NT2/D1 (cell line): ENCODE results near the gene SLC12A8.

Experiments
- DNase-seq: peaks from one replicate; pipeline ENCODE4 v3.0.0-alpha.2; 2011; ENCODE audit warnings: low read depth, low spot score
- H3K27me3 ChIP-seq: 2 replicates; pipeline ENCODE4 v1.6.0; 2011; ENCODE audit warnings: mild to moderate bottlenecking; ENCODE audit not compliant: insufficient read length, insufficient read depth
- H3K36me3 ChIP-seq: 2 replicates; pipeline ENCODE4 v1.6.1; 2011; ENCODE audit warnings: mild to moderate bottlenecking, low read length, mixed read lengths; ENCODE audit not compliant: insufficient read depth, insufficient read length
- H3K4me1 ChIP-seq: 2 replicates; pipeline ENCODE4 v1.5.1; 2011; ENCODE audit not compliant: insufficient read depth, insufficient read length
- H3K4me3 ChIP-seq: 2 replicates; pipeline ENCODE4 v1.5.1; 2011; ENCODE audit warnings: low read depth; ENCODE audit not compliant: insufficient read length
- H3K9ac ChIP-seq: 2 replicates; pipeline ENCODE4 v1.6.0; 2011; ENCODE audit warnings: low read depth; ENCODE audit not compliant: insufficient read length
- H3K9me3 ChIP-seq: 2 replicates; pipeline ENCODE4 v1.5.1; 2011; ENCODE audit warnings: mild to moderate bottlenecking, low read length; ENCODE audit not compliant: insufficient read depth
- SUZ12 ChIP-seq: IDR thresholded peaks from 2 replicates; pipeline ENCODE4 v1.6.1; 2011; ENCODE audit not compliant: insufficient read length, insufficient read depth; ENCODE audit errors: extremely low read depth
- YY1 ChIP-seq: IDR thresholded peaks from 2 replicates; pipeline ENCODE4 v1.6.1; 2011; ENCODE audit not compliant: insufficient read length, insufficient read depth
- ZNF274 ChIP-seq: IDR thresholded peaks from 2 replicates; pipeline ENCODE4 v1.6.1; 2011; ENCODE audit warnings: mild to moderate bottlenecking, low read depth, low read length

Gene SLC12A8

DNA sequence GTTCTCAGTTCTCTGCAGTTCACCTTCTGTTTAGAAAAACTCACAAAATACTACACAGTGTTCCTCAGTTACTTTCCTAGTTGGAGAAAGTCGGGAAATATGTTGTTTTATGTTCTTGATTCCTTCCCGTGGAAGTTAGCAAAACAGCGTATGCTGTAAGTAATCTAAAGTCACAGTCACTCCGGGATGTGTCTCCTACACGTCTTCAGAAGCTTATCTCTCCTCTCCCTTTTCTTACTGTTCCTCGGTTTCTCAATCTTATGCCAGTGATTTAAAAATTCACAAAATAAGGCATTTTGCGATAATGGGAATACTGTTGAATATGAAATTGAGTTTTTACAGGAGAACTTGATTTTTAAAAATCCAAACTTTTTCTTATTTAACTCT lies 158.5 kb downstream of the SLC12A8 start:
- Histone ChIP-seq H3K9me3 (no peaks in the 10 kb centered on the region), H3K4me3 (no peak overlapping the region), H3K27me3 (peaks cover 19% of the 10 kb centered on the region), H3K36me3 (peaks cover 29% of the 10 kb centered on the region), H3K9ac (no peak overlapping the region), H3K4me1 (peaks cover 11% of the 10 kb centered on the region)
- TF ChIP-seq YY1 (no peak), SUZ12 (no peak)
- DNase-seq: no peak

DNA sequence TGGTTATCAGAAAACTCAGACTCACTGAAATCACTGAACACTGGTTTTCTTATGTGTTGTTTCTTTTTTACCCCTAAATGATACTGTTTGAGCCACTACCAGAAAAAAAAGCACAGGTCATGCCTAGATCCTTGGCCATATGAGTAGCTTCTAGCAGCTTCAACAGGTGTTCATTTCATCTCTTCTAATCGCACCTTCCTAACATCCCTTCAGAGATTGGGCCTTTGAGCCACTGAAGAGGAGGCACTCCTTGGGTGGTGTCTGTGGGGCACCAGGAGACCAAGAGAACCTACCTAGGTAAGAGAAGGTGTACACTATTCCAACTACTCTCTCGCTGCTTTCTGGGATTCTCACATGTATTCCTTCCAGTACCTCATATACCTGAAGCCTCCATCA lies 159.2 kb downstream of the SLC12A8 start:
- H3K9ac ChIP-seq: no peak overlapping the region
- no peak for DNase-seq
- H3K4me3 ChIP-seq: no peak overlapping the region
- H3K36me3 ChIP-seq: peaks cover 37% of the 10 kb centered on the region
- H3K4me1 ChIP-seq: peaks cover 11% of the 10 kb centered on the region
- TF ChIP-seq SUZ12 (no peak), YY1 (no peak), ZNF274 (no peak)
- no peaks in the 10 kb centered on the region for H3K9me3 ChIP-seq
- peaks cover 19% of the 10 kb centered on the region for H3K27me3 ChIP-seq

DNA sequence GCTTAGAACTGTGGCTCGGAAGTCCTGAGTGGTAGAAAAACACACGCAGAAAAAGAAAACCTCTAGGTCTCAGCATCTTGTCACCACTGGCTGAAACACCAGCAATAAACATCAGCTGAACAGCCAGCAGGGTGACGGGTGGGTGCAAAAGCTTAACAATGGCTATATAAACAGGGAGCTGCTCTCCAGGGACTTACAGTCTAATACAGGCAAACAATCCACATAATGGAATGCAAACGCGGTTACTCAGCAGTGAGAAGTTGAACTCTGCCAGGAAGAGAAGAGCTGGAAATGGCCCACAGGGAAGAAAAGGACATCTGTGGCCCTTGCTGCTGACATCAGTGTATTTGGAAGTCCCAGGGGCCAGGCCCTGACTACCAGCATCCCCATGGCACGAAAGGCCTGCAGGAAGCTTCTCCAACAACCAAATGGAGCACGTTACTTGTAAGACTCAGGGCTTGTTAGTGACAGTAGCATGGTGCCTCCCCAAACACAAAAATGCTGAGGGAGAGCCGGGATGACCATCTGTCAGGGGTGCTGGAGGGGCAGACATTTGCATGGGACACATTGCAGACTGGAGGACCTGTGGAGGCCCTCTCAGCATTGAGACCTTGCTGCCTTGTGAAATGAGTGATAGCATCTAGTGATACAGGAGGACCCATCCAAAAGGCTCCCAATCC lies 159.8 kb downstream of the SLC12A8 start:
- Histone ChIP-seq H3K27me3 (peaks cover 19% of the 10 kb centered on the region), H3K9me3 (no peaks in the 10 kb centered on the region), H3K4me1 (peaks cover 11% of the 10 kb centered on the region), H3K36me3 (peaks cover 42% of the 10 kb centered on the region), H3K4me3 (peak overlapping the region; percentile 1), H3K9ac (peak overlapping the region; percentile 51)
- no peak for DNase-seq
- TF ChIP-seq SUZ12 (no peak), ZNF274 (no peak)

DNA sequence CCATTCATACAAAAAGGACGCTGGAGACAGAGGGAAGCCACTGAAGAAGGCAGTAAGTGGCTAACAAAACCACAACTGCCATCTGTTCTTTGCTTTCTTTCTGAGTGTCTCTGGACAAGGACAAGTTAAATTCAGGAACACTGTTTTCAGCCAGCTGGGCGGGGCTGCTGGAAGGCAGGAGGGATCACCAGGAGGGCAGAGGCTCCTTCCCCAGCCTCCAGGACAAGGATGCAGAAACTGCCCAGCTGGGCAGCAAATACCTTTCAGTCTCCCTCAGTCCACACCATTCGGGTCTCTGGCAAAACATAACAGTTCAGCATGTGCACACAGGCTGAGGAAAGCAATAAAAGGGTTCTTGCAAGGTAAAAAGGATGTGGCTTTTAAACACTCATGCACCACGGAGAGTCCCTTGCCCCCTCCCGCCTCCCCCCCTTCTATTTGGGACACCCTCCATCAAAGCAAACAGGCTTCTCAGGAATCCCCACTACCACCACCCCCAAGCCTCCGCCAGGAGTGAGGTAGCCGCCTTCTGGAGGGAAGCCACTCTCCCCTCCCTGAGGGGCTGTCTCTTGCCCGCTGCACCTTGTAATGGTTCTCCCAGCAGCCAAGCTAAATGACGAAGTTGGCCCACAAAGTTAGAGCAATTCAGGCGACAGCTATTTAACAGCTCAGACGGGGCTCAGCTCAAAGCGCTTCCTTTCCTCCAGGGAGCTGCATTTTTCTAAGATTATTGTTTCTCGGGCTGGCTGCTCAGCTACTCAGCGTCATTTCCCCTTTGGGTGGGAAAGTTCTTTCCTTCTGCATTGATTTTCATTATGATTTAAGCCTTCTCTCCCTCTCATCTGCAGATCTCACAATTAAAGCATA lies 160.6 kb downstream of the SLC12A8 start:
- Histone ChIP-seq H3K27me3 (peaks cover 12% of the 10 kb centered on the region), H3K36me3 (peaks cover 50% of the 10 kb centered on the region), H3K9me3 (no peaks in the 10 kb centered on the region), H3K4me1 (peaks cover 8% of the 10 kb centered on the region), H3K4me3 (no peak overlapping the region), H3K9ac (peak overlapping the region; percentile 59)
- TF ChIP-seq YY1 (no peak), SUZ12 (no peak), ZNF274 (no peak)
- no peak for DNase-seq

DNA sequence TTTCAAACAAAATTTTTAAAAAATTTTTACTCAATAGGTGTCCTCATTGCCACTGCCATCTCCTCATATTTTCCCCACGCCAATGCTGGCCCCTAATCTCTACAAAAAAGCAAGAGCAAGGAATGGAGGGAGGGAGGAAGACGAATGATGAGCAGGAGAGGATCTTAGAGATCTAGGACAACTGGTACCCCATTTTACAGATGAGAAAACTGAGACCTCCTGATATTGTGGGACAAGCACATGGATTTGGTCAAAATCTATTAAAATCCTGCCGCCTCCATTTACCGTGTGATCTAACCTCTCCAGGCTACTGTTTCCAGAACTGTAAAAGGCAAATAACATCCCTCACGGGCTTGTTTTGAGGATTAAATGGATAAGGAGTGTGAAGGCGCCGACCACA lies 161.3 kb downstream of the SLC12A8 start:
- Histone ChIP-seq H3K9me3 (no peaks in the 10 kb centered on the region), H3K4me1 (peaks cover 8% of the 10 kb centered on the region), H3K9ac (peak overlapping the region; percentile 1), H3K27me3 (peaks cover 7% of the 10 kb centered on the region), H3K4me3 (no peak overlapping the region), H3K36me3 (peaks cover 55% of the 10 kb centered on the region)
- no peak for DNase-seq
- TF ChIP-seq SUZ12 (no peak), ZNF274 (no peak), YY1 (no peak)

DNA sequence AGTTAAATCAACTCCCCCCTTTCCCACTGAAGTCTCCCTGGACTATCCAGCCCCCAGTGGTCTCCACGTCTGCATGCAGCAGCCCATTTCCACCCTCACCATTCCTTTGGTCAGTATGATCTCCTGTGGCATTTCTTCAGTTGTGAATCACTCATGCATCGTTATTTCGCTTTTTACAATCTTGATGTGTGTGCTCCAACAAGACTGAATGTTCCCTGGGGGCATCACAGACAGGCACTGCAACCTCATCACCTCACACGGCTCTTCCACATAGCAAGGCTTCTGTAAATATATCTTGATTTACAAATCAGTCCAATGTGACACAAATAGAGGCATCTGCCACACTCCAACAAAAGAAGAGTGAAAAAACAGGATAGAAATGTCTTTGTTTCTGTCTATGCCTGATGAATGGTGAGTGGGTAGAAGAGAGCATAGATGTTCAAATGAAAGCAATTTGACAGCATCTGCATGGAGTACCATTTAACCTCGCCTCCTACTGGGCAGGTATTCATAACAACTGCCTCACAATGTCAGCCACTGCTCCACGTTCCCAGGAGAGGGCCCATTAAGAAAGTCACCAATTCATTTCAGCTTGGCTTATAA lies 162.0 kb downstream of the SLC12A8 start:
- TF ChIP-seq YY1 (no peak), ZNF274 (no peak), SUZ12 (no peak)
- no peak overlapping the region for H3K4me3 ChIP-seq
- no peak for DNase-seq
- no peak overlapping the region for H3K9ac ChIP-seq
- H3K9me3 ChIP-seq: no peaks in the 10 kb centered on the region
- peaks cover 8% of the 10 kb centered on the region for H3K4me1 ChIP-seq
- H3K36me3 ChIP-seq: peaks cover 55% of the 10 kb centered on the region
- H3K27me3 ChIP-seq: peaks cover 7% of the 10 kb centered on the region

DNA sequence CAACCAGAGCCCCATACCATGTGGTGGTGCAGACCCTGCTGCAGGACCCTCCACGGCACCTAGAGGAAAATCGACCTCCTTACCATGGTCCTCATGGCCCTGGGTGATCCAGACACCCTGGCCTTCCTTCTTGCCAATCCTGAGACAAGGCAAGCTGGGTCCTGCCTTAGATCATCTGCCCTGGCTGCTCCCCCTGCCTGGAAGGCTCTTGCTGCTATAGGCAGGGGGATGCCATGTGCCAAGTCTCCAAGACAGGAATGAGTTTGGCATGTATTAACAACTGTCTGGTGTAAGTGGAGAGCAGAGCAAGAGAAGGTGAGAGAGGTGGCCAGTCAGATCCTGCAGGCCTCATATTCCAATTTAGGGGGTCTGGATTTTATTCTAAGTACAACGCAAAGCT lies 164.3 kb downstream of the SLC12A8 start:
- Histone ChIP-seq H3K4me1 (peaks cover 8% of the 10 kb centered on the region), H3K9ac (no peak overlapping the region), H3K27me3 (no peaks in the 10 kb centered on the region), H3K9me3 (no peaks in the 10 kb centered on the region), H3K4me3 (no peak overlapping the region), H3K36me3 (peaks cover 60% of the 10 kb centered on the region)
- TF ChIP-seq YY1 (no peak), SUZ12 (no peak), ZNF274 (no peak)
- no peak for DNase-seq
